Measurements from ENCODE around the gene HK1.

Gene HK1

GRCh38 chr10:69406302-69406811, 128.1 kb downstream of the HK1 start:
- no peak for DNase-seq (ENCODE audit: low read depth)

- DNase-seq (ENCODE audit: low read depth) = no peak
Measured at GRCh38 chr10:69406816-69407580, 128.7 kb downstream of the HK1 start.

- peak; percentile 14 for DNase-seq (ENCODE audit: low read depth)
Measured at GRCh38 chr10:69407621-69408301, 129.5 kb downstream of the HK1 start.

- DNase-seq (ENCODE audit: low read depth) = peak; percentile 86
Measured at GRCh38 chr10:69408318-69409175, 130.3 kb downstream of the HK1 start.

GRCh38 chr10:69409176-69409495, 130.8 kb downstream of the HK1 start:
- DNase-seq (ENCODE audit: low read depth) = no peak

- no peak for DNase-seq (ENCODE audit: low read depth)
Measured at GRCh38 chr10:69409968-69410367, 131.7 kb downstream of the HK1 start.

GRCh38 chr10:69410487-69410886, 132.2 kb downstream of the HK1 start:
- peak; percentile 10 for DNase-seq (ENCODE audit: low read depth)

GRCh38 chr10:69411476-69411875, 133.2 kb downstream of the HK1 start:
- DNase-seq (ENCODE audit: low read depth) = peak; percentile 49

GRCh38 chr10:69412232-69412790, 134.0 kb downstream of the HK1 start:
- DNase-seq (ENCODE audit: low read depth) = no peak

GRCh38 chr10:69413221-69413865, 135.0 kb downstream of the HK1 start:
- peak; percentile 54 for DNase-seq (ENCODE audit: low read depth)

- no peak for DNase-seq (ENCODE audit: low read depth)
Measured at GRCh38 chr10:69414036-69415018, 136.0 kb downstream of the HK1 start.

GRCh38 chr10:69415049-69415448, 136.8 kb downstream of the HK1 start:
- no peak for DNase-seq (ENCODE audit: low read depth)

- no peak for DNase-seq (ENCODE audit: low read depth)
Measured at GRCh38 chr10:69415951-69416350, 137.7 kb downstream of the HK1 start.

GRCh38 chr10:69416695-69417094, 138.4 kb downstream of the HK1 start, which contains the start of gene TACR2:
TSS of gene TACR2 (minus strand) at chr10:69416918. CDS start at chr10:69416323, 595 bp downstream.
- no peak for DNase-seq (ENCODE audit: low read depth)

GRCh38 chr10:69417542-69417941, 139.2 kb downstream of the HK1 start:
- no peak for DNase-seq (ENCODE audit: low read depth)

- no peak for DNase-seq (ENCODE audit: low read depth)
Measured at GRCh38 chr10:69418052-69418752, 139.9 kb downstream of the HK1 start.

GRCh38 chr10:69419096-69419743, 140.9 kb downstream of the HK1 start:
- no peak for DNase-seq (ENCODE audit: low read depth)

GRCh38 chr10:69419744-69420126, 141.4 kb downstream of the HK1 start:
- no peak for DNase-seq (ENCODE audit: low read depth)

GRCh38 chr10:69421611-69422308, 143.5 kb downstream of the HK1 start:
- DNase-seq (ENCODE audit: low read depth) = peak; percentile 83

All from amniotic epithelial cell (primary cell).